ENCODE results near the gene DSC2. TPM values are rescaled to one million over a fixed set of nuclear protein-coding genes. Genes with fewer than 3 reads are reported as not detected.
"Not testable (repeated sequence)": the region's sequence is repeated elsewhere in the genome, so short reads cannot be mapped to it uniquely, and the experiment has no call there.

Gene DSC2
- total and polyA plus RNA-seq, 8 donors: 8.9 to 21.0 (median 16.2) TPM

DNA sequence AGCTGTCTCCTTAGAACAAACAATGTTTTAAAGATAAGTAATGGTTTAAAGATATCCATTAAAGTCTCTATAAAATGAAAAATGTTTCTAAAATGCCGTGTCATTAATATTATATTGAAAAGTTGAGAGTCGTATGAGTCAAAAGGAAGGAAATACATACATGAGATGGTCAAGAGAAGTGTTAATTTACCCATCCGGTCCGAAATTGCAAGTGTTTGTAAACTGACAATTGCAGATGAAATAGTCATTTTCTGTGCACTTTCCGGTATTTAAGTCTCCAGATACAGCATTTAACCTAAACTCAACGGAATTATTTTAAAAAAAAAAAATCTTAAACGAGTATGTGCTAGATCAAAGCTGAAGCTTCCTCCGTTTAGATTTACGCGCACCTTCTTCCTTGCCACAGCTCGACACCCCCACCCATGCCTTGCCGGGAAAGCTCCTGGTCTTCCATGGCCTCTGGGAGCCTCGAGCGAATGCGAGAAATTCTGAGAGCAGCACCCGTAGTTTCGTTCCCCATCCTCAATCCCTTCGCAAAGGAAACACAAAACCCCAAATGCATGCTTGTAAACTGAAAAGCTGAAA, 61.4 kb downstream of the DSC2 start:
- no peaks in the 10 kb centered on the region for H3K9me3 ChIP-seq
- H3K4me3 ChIP-seq: no peak overlapping the region
- TF ChIP-seq, protein P1, sequence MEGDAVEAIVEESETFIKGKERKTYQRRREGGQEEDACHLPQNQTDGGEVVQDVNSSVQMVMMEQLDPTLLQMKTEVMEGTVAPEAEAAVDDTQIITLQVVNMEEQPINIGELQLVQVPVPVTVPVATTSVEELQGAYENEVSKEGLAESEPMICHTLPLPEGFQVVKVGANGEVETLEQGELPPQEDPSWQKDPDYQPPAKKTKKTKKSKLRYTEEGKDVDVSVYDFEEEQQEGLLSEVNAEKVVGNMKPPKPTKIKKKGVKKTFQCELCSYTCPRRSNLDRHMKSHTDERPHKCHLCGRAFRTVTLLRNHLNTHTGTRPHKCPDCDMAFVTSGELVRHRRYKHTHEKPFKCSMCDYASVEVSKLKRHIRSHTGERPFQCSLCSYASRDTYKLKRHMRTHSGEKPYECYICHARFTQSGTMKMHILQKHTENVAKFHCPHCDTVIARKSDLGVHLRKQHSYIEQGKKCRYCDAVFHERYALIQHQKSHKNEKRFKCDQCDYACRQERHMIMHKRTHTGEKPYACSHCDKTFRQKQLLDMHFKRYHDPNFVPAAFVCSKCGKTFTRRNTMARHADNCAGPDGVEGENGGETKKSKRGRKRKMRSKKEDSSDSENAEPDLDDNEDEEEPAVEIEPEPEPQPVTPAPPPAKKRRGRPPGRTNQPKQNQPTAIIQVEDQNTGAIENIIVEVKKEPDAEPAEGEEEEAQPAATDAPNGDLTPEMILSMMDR (IDR thresholded peaks at IDR 0.05): no peak
- no peak overlapping the region for H3K27ac ChIP-seq
- peaks cover 6 to 7% of the 10 kb centered on the region in 2 donors for H3K4me1 ChIP-seq
- intact Hi-C loops (cut with DNase I): no loop called here
- DNase-seq (no peak), ATAC-seq (no peak)
- H3K36me3 ChIP-seq: no peaks in the 10 kb centered on the region
- H3K27me3 ChIP-seq: peaks cover 60 to 74% of the 10 kb centered on the region in 2 donors

DNA sequence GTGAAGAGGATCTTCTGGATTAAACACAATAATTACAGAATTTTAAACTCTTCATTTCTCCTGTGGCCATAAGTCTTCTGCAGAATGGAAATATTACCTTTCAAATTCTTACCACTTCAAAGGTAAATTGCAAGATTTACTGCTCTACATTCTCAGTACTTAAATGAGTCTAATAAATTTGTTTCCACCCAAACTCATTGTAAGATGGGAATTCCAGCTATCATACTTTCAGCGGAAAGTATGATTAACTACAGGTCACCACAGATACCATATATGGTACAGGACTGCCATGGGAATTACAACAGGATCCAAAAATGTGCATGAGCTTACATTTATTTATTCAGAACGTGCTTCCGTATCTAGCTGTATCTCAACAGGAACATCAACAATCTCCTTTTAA, 62.8 kb downstream of the DSC2 start:
- intact Hi-C loops (cut with DNase I): no loop called here
- peaks cover 60 to 61% of the 10 kb centered on the region in 2 donors for H3K27me3 ChIP-seq

DNA sequence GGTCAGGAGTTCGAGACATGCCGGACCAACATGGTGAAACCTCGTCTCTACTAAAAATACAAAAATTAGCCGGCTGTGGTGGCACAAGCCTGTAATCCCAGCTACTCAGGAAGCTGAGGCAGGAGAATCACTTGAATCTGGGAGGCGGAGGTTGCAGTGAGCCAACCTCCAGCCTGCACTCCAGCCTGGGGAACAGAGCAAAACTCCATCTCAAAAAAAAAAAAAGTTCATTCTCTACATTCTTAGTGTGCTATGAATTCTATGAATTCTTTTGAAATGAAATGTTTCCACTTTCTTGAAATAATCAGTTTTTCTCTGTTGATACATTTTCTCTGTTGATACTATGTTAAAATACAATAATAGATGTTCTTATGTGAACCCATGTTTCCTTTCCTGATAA, 64.5 kb downstream of the DSC2 start:
- H3K4me3 ChIP-seq; H3K9me3 ChIP-seq; H3K27ac ChIP-seq; DNase-seq; ATAC-seq; intact Hi-C loops (cut with DNase I); H3K4me1 ChIP-seq; H3K36me3 ChIP-seq: not testable (repeated sequence)
- peaks cover 44 to 47% of the 10 kb centered on the region in 2 donors for H3K27me3 ChIP-seq

More for the DNA sequence above, 62.8 kb downstream of the DSC2 start:
- Histone ChIP-seq H3K36me3 (no peaks in the 10 kb centered on the region), H3K27ac (no peak overlapping the region), H3K9me3 (no peaks in the 10 kb centered on the region), H3K4me3 (no peak overlapping the region), H3K4me1 (peaks cover 6 to 7% of the 10 kb centered on the region in 2 donors)
- DNase-seq (no peak), ATAC-seq (no peak)
- TF ChIP-seq, protein P1 (IDR thresholded peaks at IDR 0.05): no peak

DNA sequence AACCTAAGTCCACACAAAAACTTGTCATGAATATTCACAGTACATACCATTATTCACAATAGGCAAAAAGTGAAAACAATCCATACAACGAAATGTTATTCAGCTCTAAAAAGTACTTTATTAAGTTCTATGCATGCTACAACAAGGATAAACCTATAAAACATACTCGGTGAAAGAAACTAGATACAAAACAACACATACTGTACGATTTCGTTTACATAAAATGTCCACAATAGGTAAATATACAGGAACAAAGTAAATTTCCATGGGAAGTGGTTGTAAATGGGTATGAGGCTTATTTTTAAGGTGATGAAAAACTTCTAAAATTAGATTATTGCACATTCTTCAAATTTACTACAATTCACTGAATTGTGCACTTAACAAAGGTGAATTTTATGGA, 67.7 kb downstream of the DSC2 start:
- Histone ChIP-seq H3K27ac (no peak overlapping the region), H3K4me1 (no peaks in the 10 kb centered on the region), H3K36me3 (no peaks in the 10 kb centered on the region), H3K27me3 (peaks cover 12 to 16% of the 10 kb centered on the region in 2 donors), H3K4me3 (no peak overlapping the region), H3K9me3 (peaks cover 0 to 4% of the 10 kb centered on the region in 2 donors)
- no peak for ATAC-seq
- intact Hi-C loops (cut with DNase I): no loop called here
- DNase-seq: no peak
- TF ChIP-seq, protein P1 (IDR thresholded peaks at IDR 0.05): no peak

DNA sequence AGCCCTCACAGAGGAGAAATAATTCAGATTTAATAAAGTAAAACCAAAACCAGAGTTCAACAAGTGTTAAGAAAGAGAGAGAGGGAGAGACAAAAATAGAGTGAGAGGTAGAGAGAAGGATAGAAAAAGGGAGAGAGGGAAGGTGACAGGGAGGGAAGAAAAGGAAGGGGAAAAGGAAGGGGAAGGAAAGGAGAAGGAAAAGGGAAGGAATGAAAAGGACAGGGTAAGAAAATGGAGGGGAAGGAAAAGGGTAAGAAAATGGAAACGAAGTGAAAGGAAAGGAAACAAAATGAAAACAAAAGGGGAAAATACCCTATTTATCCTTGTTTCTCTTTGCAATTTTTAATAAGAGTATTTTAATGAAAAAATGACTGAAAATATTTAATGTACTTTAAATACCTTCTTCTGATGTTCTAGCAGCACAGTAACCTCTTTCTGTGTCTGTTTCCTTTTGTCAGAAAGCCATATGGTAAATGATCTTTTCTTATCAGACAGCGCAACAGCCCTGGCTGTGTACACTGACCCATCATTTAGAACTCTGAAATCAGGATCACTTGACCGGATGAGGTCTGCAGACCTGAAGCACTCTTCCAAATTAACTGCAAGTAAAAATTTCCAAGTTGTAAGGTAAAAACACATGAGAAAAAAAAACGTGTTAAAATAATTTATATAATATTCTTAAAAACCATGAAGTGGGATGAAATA, 71.5 kb downstream of the DSC2 start:
- TF ChIP-seq, protein P1 (IDR thresholded peaks at IDR 0.05): no peak

More for the DNA sequence above, 71.5 kb downstream of the DSC2 start:
- Histone ChIP-seq H3K27ac (no peak overlapping the region), H3K4me3 (no peak overlapping the region), H3K27me3 (no peaks in the 10 kb centered on the region), H3K4me1 (no peaks in the 10 kb centered on the region), H3K9me3 (peaks cover 0 to 4% of the 10 kb centered on the region in 2 donors), H3K36me3 (no peaks in the 10 kb centered on the region)
- intact Hi-C loops (cut with DNase I): no loop called here
- ATAC-seq (no peak), DNase-seq (no peak)

All from left lung (tissue), 10 donors.